AG08396 (cell line): ENCODE results near the gene REXO1.

ENCODE experiments used
- DNase-seq: peaks from one replicate; pipeline ENCODE4 v3.0.0; 2012; ENCODE audit warnings: low spot score, mixed read lengths

REXO1 gene

DNA sequence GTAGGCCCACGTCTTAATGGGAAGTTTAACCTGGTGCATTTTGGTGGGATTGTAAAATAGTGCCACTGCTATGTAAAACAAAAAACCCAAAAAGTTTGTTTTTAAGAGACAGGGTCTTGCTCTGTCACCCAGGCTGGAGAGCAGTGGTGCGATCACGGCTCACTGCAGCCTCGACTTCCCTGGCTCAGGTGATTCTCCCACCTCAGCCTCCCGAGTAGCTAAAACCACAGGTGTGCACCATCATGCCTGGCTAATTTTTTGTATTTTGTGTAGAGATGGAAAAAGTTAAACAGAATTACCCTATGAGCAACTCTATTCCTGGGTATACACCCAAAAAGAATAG, 820 bp upstream of the REXO1 start:
- no peak for DNase-seq

- peak; percentile 78 for DNase-seq
These were observed 442 bp downstream of the REXO1 start for GRCh38 chr19:1847684-1848398.

- no peak for DNase-seq
These were observed 967 bp downstream of the REXO1 start for GRCh38 chr19:1847348-1847683.

- DNase-seq: no peak
These were observed 1.6 kb downstream of the REXO1 start for GRCh38 chr19:1846517-1847204.

- no peak for DNase-seq
These were observed 2.6 kb downstream of the REXO1 start for GRCh38 chr19:1845642-1846041.

DNA sequence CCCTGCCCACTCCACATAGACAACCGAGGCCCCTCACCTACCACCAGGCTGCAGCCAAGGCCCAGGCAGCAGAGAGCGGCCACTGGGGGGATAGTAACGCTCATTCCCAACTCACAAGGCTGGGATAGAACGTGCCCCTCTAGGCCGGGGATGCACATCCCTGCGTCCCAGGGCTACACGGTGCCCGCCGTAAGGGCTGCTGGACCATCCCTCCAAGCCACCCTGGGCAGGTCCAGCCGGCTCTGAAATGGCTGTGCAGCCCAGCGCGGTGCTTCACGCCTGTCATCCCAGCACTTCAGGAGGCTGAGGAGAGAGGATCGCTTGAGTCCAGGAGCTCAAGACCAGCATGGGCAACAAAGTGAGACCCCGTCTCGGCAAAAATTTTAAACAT, 3.2 kb downstream of the REXO1 start:
- no peak for DNase-seq

GRCh38 chr19:1844513-1845124, 3.7 kb downstream of the REXO1 start:
- no peak for DNase-seq

DNA sequence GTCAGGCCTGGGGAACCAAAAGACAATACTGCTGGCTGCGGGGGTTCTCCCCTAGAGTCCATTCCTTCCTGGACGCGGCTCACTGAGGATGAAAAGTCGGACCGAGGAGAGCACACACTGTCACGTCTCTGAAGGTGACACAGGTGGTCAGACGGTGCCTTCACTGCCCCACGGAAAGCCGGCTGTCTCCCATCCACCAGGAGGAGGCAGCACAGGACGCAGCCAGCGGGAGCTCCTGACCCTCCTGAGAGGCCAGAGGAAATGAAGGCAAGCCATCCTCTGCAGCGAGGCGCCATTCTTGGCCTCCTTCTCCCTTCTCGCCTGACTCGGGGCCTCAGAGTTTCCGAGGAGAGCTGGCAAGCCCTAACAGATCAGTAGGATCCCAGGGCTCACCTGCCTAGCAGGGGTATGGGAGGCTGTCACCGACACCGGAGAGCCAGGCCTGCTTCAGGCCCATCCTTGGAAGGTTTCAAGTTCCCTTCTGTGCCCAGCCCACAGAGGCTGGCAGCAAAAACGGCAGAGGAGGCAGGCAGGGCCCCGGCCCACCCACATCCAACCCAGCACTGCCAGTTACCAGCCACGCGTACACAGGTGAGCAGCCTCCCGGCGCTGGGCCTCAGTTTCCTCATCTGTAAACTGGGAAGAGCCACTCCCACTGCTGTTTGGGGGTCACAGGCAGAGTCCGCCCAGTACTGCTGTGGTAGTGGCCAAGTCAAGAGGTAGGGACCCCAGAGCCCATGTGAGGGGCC, 4.5 kb downstream of the REXO1 start:
- DNase-seq: no peak

DNA sequence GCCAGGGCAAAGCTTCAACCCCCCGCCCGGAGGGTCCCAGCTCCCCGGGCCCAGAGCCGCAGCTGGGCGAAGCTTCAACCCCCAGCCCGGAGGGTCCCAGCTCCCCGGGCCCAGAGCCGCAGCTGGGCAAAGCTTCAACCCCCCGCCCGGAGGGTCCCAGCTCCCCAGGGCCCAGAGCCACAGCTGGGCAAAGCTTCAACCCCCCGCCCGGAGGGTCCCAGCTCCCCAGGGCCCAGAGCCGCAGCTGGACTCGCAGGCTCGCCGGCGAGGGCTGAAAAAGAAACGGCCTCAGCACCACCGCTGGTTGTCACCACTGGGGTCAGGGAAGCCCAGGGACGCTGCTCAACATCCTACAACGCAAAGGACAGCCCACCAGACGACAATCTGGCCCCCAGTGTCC, 5.2 kb downstream of the REXO1 start:
- no peak for DNase-seq

GRCh38 chr19:1841209-1841924, 6.9 kb downstream of the REXO1 start:
- DNase-seq: no peak

DNA sequence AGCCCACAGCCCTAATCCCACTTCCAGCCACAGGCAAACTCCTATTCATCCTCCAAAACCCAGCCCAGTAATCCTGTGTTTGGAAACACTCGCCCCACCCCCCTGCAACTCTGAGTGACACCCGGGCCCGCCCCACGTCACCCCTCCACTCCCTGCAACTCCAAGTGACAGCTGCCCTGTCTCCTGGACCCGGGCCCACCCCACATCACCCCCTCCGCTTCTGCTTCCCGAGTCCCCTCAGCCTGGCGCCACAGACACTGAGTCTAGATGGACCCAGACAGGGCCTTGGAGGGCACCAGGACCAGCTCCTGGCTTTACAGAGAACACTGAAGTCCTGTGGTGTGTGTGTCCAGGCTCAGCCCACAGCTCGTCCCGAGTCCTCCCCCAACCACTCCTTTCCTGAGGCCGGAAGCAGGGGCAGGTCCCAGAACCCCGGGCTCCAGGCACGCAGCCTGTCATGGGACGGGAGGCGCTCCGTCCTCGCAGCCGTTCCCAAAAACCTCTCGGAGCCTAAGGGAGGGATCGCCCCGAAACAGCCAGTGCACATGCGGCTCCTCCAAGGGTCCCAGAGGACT, 7.7 kb downstream of the REXO1 start:
- no peak for DNase-seq

- DNase-seq: no peak
These were observed 8.4 kb downstream of the REXO1 start for GRCh38 chr19:1839658-1840540.

- peak; percentile 87 for DNase-seq
These were observed 10.6 kb downstream of the REXO1 start for GRCh38 chr19:1837625-1838105.

DNA sequence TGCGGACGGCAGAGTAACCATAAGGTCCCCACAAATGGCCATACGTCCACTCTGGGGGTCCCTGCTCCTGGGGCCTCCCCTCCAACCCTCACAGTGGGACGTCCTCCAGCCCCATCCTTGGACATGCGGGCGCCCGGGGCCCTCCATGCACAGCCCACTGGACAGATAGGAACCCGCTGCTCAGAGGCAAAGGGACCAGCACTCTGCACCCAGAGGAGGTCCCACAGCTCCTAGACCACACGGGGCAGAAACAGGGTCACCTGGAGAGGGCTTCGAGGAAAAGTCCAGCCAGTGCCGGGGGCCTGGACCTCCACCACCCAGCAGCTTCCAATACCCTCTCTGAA, 11.1 kb downstream of the REXO1 start:
- DNase-seq: no peak

DNA sequence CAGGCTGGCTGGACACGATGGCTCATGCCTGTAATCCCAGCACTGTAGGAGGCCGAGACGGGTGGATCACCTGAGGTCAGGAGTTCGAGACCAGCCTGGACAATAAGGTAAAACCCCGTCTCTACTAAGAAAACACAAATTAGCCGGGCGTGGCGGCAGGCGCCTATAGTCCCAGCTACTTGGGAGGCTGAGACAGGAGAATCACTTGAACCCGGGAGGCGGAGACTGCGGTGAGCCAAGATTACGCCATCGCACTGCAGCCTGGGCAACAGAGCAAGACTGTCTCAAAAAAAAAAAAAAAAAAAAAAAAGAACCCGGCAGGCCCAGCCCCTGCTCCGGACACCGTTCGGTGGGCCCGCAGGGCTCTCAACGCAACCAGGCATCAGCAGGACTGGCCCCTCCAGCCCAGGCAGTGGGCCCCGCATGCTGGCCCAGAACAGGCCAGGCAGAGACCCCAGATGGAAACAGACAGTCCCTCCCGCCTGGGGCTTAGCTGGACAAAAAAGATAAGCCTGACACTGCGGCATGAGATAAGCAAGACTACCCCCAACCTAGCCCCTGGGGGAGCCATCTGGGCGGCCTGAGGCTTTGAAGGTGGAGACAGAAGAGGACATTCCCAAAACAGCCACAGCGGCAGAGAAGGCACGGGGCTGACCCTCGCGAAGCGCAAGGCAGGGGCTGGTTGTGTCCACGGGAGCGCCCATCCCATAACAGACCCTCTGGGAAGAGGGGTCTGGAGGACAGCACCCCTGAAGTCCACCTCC, 11.6 kb downstream of the REXO1 start:
- no peak for DNase-seq

GRCh38 chr19:1833540-1833939, 14.7 kb downstream of the REXO1 start:
- DNase-seq: peak; percentile 63

DNA sequence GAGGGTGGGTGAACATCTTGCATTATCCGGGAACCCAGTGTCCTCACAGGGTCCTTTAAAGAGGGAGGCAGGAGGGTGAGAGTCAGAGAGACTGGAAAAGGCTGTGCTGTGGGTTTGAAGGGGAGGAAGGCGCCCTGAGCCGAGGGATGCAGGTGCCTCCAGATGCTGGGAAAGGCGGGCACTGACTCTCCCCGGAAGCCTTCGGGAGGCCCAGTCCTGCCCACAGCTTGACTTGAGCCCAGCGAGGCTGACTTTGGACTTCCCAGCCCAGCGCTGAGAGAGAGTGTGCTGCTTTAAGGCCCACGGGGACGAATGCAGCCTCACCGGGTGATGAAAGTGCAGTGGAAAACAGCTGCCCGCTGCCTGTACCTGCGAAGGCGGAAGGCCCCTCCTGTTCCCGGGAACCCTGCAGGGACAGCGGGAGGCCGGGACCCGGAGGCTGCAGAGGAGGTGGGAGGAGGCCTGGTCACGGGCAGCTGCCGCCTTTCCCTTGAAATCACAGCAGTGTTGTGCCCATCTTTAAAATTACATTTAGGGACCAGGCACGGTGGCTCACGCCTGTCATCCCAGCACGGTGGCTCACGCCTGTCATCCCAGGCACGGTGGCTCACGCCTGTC, 16.1 kb downstream of the REXO1 start:
- no peak for DNase-seq

GRCh38 chr19:1830978-1831377, 17.3 kb downstream of the REXO1 start:
- DNase-seq: no peak

- DNase-seq: no peak
These were observed 17.7 kb downstream of the REXO1 start for GRCh38 chr19:1830568-1830967.

DNA sequence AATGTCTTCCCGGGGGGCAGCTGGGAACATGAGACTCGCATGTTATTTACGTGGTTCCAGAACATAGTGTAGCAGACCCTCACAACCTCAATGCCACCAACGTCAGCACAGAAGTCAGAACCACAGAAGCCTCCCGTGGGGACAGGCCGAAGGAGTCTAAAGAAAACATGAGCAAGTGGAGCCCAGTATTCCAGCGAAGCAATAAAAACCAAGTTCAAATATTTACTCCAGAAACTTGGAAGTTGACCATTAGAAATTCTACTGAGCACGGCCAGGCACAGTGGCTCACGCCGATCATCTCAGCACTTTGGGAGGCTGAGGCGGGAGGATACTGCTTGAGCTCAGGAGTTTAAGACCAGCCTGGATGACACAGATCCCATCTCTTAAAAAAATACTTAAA, 18.3 kb downstream of the REXO1 start:
- no peak for DNase-seq
